Fibroblast of pulmonary artery (primary cell): ENCODE results near the gene CST3.

Source experiments
- DNase-seq: peaks from one replicate; pipeline ENCODE4 v3.0.0-alpha.2; 2010; ENCODE audit warnings: low read depth
- H3K4me3 ChIP-seq: replicated peaks from 2 replicates; pipeline ENCODE4 v1.5.1; 2011; ENCODE audit warnings: low read depth, mild to moderate bottlenecking, control low read depth, low read length, moderate library complexity
- TF ChIP-seq, protein P1 (sequence below): IDR thresholded peaks from 2 replicates; pipeline ENCODE4 v1.5.1; 2011; ENCODE audit warnings: mild to moderate bottlenecking, control low read depth, low read length, inconsistent platforms; ENCODE audit errors: missing control alignments

The CST3 gene

GRCh38 chr20:23601715-23602114 is 36.0 kb downstream of the CST3 start:
- TF ChIP-seq, protein P1, sequence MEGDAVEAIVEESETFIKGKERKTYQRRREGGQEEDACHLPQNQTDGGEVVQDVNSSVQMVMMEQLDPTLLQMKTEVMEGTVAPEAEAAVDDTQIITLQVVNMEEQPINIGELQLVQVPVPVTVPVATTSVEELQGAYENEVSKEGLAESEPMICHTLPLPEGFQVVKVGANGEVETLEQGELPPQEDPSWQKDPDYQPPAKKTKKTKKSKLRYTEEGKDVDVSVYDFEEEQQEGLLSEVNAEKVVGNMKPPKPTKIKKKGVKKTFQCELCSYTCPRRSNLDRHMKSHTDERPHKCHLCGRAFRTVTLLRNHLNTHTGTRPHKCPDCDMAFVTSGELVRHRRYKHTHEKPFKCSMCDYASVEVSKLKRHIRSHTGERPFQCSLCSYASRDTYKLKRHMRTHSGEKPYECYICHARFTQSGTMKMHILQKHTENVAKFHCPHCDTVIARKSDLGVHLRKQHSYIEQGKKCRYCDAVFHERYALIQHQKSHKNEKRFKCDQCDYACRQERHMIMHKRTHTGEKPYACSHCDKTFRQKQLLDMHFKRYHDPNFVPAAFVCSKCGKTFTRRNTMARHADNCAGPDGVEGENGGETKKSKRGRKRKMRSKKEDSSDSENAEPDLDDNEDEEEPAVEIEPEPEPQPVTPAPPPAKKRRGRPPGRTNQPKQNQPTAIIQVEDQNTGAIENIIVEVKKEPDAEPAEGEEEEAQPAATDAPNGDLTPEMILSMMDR: no peak
- DNase-seq: no peak

GRCh38 chr20:23598481-23598880 is 39.3 kb downstream of the CST3 start:
- no peak for DNase-seq
- TF ChIP-seq, protein P1: no peak
- H3K4me3 ChIP-seq: no peak overlapping the region

More at GRCh38 chr20:23601715-23602114, 36.0 kb downstream of the CST3 start:
- no peak overlapping the region for H3K4me3 ChIP-seq

DNA sequence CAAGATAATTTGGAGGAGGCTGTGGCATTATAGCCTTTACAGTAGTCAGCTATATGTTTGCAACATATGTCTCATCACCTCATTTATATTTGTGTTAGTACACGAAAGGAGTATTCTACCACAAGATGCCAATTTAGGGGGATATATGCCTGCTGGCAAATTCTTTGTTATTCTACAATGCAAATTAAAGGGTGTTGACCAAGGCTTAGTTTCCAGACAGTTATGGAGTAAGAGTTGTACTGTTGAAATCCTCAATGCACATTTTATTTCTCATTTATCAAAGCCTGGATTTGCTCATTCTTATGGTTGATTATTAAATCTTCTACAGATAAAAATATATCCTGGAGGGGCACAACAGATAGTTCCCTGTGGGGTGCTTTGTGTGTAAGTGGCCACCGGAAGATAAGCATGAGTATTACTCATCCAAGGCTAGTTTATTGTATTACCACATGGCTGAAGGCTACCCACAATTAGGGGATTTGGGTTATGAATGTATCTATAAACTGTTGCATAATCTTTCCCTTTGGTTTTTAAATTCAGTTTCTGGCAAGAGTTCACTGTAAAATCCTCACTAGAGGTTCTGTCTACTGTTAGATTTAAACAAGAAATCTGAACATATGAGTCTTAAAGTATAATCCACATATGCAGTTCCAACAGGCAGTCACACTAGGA is 41.0 kb downstream of the CST3 start:
- TF ChIP-seq, protein P1: no peak
- no peak overlapping the region for H3K4me3 ChIP-seq
- DNase-seq: peak; percentile 17

DNA sequence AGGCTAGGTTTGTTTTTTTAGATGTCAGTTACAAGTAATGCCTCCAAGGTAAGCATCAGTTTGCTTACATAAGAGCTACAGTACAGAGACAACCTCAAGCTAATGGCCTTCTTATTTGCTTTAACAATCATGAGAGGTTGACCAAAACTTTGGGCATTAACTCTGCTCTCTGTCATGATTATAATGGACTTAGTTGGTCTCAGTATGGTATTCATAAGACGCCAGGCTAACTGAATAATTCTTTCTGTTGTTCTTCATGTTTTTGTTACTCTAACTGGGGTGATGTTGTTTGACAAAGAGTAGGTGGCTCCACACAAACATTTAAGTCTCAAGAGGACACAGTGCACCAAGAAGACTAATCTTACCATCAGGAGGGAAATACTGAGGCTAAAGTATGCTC is 41.8 kb downstream of the CST3 start:
- no peak overlapping the region for H3K4me3 ChIP-seq
- TF ChIP-seq, protein P1: no peak
- DNase-seq: no peak

DNA sequence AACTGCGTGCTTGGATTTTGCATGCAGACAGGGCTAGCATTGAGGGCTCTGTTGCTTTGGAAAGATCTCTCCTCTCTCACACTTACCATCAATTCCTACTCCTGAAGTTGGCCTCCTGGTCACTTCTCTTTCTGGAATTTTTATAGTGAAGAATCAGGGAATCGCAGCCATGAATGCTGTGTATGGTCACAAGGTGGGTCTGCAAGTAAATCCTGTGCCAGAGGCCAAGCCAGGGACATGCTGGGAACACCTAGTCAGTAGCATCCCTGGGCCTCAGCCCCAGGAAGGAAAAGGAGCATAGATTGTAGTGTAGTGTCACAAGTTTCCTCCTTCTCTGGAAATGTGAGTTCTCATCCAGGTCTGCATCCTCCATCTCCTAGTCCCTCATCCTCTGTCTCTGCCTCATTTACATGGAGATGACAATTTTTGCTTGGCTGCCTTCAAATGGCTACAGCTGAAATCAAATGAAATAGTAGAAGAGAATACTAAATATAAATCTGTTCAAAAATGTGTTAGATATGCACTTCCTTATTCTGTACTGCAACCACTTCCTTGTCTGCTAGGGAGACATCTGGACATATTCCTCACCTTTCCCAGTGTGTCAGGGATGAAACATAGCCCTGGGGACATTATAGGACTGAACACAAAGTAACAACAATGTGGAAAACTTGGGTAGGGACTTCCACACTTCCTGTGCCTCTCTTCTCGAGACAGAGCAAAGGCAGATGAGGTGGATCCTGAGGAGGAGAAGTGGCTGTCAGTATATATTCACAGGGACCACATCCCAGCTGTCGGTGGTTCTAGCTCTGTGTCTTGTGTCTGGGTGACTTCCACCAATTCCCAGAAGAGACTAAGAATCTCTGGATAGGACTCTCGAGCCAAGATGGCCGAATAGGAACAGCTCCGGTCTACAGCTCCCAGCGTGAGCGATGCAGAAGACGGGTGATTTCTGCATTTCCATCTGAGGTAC is 49.0 kb downstream of the CST3 start:
- no peak overlapping the region for H3K4me3 ChIP-seq
- TF ChIP-seq, protein P1: no peak
- DNase-seq: no peak

DNA sequence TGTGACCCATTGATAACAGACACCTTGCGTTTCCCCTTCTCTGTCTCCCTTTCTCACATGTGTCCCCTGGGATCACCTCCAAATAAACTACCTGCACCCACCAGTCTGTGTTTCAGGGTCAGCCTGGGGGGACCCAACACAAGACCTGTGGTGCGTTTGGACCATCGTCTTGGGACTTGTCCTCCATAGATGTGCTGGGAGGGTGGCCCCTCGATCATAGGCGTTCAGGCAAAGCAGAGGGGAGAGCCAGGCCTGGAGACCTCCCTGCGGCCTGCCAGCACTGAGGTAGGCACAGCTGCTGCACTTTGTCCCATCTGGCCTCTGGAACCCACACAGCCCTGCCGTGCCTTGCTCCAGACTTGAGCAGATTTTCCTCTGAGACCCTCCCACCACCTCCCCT is 50.1 kb downstream of the CST3 start:
- H3K4me3 ChIP-seq: no peak overlapping the region
- TF ChIP-seq, protein P1: no peak
- no peak for DNase-seq
